ENCODE results near the gene CORO6.

CORO6 gene

DNA sequence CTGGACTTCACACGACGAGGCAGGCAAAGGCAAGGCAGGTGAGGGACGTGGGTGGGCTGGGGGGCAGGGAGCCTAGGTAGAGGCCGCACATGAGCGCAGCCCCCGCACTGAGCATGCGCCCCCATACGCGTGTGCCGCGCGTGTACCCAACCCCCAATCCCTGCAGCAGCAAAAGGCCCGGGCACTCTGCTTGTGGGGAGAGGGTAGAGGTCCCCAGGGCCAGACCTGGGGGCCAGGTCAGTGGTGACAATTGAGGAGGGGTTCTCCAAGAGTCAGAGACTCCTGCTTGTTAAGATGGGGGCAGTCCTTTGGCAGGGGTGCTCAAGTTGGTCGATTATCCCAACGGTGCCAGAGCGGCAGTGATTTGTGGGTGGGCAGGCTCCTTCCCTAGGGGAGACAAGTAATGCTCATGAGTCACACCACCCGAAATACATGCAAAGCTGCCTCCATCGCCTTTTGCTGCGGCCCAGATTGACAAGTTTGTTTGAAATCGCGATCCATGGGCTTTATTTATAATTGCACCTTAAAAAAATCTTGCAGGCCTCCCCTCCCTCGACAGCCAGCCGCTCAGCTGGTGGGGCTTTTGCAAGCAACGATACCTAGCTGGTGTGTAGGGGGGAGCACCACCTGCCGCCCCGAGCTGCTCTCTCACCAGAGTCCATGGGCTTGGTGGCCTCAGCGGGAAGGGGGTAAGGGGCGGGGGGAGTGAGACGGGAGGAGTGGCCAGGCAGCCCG is 32.1 kb downstream of the CORO6 start:
- no peak for DNase-seq (ENCODE audit: low read depth)

DNA sequence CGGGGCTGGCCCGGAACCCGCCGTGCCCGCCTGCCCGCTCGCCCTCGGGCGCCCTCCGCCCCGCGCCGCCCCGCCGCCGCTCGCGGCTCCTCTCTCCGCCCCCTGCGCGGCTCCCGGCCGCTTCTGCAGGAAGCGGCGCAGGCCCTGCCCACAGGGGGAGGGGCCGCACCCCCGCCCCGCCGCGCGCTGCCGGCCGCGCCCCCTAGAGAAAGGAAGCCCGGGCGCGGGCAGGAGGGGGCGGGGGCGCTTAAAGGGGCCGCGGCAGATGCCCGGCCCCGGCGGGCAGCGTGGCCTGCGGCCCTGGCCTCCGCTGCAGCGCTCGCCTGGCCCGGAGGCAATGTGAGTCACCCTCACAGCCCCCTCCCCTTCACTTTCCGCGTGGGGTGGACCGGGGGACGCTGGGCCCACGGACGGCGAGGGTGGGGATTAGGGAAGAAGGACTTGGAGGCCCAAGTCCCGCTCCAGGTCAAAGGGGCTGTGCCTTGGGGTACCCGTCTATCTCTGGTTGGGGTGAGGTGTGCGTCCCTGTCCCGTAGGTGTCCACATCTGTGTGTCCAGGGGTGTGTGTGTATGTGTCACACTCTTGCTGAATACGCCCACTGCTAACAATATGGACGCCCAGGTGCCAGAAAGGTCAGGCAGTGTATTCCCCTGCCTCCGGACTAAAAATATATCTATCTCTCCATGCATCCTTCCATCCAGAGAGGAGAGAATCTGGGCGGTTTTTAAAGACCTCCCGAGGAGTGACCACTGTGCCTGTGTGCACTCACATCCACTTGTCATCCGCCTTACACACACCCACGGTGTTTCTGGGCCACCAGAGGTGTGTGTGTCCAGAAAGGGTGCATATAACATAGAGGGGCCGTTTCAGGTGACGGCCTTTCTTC is 32.9 kb downstream of the CORO6 start, which contains the start of gene GIT1:
GIT1 (minus strand) TSS at position 125 of the 887 bp plus-strand sequence. CDS start 270 bp downstream, outside the sequence.
- no peak for DNase-seq (ENCODE audit: low read depth)

DNA sequence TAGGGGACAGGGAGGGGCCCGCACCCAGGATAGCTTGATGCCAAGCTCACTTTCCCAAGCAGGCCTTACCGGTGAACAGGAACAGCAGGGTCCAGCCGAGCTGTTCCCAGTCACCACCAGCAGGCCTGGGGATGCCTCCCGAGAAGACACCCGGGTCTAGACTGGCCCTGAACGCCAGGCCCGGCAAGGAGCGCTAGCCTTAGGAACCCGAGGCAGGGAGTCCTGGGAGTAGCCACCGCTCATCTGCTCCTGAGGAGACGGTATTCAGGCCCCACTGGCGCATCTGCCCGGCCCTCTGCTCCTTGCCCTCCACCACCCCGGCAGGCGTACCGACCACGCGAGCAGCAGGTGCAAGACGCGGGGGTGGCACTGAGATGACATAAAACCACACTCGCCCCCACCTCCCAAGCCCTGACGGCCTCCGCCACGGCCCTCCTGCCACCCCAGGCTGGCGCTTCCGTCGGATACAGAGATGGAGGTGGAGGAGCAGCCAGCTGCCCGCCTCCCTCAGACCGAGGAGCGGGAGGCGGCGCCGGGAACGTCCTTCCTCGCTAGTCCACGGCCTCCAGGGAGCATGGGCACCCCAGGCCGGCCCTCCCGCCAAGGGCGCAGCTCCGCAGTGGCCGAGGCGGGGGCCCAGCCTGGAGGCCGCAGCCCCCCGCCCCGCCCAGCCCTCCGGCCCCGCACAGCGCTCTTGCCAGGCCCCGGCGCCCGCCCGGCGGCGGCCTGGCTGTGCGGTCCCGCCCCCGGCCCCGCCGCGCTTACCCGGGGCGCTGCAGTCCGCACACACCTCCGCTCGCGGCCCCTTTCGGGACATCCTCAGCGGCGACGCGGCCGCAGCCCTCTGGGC is 33.9 kb downstream of the CORO6 start:
- DNase-seq (ENCODE audit: low read depth) = no peak

DNA sequence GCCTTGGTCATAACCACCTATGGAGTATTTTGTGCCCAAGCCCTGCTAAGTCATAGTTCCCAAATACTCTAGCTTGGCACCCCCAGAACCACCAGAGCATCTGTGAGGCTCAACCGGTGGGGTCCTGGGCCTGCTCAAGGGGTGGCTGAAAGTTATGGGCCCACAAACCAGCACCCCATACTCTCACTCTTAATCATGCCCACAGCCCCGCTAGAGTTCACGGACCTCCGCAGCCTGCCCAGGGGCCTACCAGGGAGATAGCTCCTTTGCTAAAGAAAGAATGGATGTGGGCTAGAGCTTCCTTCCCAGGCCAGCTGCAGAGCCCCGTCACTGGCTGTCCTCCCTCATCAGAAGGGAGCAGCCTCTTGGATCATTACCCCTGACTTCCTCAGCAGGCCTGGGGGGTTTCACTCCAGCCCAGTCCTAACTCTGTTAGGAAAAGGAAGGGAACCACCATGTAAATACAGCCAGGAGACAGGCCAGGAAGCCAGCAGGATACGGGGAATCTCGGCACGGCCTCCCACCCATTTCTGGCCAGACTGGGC is 34.6 kb downstream of the CORO6 start:
- no peak for DNase-seq (ENCODE audit: low read depth)

DNA sequence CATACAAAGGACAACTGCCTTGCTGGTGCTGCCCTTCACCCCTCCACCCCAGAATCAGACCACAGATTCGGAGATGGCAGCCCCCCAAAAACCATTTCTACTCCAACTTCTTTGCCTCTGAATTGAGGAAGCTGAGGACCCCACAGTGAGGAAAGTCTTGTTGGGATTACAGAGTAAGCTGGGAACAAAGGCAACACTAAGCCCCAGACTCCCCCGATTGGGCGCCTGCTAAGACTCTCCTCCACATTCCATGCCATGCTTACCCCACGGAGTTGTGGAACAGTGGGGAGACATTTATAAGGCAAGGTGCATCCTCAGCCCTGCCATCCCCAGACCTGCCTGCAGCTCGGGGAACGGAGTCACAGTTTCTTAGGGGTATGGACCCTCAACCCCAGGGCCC is 35.1 kb downstream of the CORO6 start:
- DNase-seq (ENCODE audit: low read depth) = no peak

DNA sequence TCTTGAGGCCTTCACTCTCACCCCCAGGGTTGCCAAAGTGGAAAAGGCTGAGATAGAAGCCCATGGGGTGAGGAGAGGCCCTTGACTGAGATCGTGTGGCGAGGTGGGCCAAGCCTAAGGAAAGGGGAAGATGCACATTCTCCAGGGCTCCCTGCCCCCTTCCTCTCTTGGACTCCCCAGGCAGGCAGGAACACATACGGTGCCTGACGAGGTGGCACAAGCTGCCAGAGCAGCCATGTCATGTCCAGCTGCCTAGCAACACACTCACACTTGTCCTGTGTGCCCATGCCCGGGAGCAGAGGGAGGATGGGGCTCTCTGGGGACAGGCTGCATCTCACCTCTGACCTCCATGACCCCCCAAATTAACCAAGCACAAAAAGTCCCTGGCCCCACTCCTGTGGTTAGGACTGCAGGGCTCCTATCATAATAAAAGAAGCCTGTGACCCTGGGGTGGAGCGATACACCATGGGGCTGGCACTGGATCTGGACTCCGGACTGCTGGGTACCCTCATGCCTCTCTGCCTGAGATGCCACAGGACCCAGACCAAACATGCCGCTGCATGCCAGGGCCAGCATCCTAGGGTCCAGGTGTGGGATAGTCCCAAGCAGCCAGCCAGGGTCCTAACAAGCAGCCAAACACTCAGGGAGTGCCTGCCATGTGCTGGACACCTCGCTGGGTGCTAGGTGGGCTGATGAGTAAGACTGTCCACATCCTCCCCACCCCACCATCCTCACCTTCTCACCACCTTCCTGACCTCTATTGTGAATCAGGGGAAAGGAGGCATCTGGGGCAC is 35.8 kb downstream of the CORO6 start:
- DNase-seq (ENCODE audit: low read depth) = no peak

DNA sequence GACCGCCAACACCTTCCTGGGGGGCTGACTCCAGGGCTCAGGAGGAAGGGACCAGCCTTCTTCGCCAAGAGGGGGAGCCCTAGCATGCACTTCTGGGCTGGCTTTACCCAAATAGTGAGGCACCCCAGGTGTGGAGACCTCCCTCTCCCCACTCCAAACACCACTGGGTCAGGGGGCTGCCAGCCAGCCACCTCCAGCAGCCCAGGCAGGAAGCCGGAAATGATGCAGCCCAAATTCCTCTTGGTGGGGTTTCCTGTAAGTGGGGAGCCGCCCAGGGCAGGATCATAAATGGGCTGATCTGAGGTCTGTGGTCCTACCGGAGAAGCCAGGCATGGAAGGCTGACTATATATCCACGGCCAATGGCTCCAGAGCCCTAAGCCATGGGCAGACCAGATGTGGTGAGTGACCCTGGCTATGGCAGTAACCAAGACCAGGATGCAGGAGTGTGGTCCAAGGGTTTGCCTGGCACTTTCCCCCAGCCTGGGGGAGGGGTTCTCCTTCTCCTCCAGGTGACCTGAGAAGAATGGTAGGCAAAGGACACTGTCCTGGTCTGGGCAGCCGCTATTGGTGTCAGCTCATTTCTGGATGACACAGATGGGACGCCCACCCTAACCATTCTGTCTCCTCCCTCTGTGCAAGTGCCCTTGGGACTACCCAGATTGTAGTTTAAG is 37.5 kb downstream of the CORO6 start:
- DNase-seq (ENCODE audit: low read depth) = no peak

DNA sequence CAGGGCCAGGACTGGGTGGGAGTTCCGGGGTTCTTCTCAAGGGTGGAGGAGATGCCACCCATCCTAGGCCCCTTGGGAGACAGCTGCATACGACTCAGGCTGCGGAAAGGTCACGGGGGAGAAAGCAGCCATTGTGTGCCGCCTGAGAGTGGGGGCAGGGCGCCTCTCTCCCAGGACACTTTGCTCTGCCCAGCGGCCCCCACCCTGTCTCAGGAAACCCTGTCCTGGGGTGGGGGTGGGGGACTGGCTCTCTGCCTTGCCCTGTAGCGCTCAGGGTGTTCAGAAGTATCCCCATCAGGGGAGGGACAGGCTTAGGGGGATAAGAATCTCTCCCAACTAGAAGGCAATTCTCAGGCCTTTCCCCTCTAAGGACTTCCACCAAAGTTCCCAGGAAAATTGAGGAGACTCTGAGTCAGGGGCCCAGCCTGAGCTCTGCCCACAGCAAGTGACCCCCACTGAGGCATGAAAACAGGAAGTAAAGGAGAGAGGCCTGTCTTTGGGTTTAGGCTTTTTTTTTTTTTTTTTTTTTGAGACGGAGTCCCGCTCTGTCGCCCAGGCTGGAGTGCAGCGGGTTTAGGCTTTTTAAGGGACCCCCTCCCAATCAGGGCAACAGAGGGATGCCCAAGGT is 38.1 kb downstream of the CORO6 start:
- DNase-seq (ENCODE audit: low read depth) = no peak

DNA sequence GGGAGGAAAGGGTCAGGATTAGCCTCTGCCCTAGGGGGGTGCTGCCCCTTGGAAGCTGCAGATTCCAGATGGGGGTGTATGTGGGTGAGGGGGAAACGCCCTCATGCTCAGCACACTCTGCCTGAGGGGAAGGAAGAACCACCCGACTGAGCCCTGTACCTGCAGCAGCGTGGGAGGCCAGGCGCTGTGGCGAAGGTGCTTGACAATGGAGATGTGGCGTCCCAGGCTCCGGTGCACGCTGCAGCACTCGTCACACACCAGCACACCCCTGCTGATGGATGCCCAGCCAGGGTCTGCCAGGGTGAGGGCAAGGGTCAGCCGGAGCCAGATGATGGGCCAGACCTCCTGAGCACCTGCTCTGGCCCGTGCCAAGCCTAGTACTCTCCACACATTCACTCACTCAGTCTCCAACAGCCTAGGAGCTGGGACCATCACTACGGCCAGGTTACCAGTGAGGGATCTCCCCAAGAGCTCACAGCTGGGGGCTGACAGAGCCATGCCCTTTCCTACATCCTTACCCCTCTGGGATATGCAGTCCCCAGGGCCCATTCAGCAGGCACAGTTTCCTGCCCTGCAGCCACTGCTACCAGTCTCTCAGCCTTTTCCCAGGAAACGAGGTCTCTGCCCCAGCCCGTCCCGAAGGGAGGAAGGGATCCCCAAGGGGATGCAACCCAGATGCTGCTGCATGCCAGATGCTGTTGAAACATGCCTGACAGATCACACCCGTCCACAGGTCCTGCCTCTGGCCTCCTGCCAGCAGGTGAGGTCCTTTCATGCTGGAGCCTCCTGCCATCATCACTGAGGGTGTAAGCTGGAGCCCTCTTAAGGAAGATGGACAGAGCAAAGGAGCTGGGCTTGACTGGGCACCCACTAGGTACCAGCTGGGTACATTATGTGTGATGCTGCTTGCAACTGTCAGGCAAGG is 39.1 kb downstream of the CORO6 start:
- no peak for DNase-seq (ENCODE audit: low read depth)

DNA sequence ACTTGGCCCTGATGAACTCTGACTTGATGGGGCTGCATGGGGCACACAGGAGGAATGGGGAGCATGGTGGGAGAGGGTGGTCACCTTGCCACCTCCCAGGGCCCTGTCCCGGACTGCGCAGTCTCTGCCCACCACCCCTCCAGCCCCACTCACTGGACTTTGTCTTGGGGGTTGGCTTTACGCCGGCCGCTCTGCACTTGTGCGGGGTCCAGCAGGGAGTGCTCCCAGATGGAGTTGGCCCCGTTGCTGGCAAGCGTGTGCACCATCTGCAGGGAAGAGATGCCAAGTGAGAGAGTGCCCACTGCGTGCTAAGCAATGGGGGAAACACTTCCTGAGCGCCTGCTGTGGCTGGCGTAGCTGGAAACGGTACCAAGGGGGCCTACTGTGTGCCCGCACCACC is 39.9 kb downstream of the CORO6 start:
- DNase-seq (ENCODE audit: low read depth) = no peak

DNA sequence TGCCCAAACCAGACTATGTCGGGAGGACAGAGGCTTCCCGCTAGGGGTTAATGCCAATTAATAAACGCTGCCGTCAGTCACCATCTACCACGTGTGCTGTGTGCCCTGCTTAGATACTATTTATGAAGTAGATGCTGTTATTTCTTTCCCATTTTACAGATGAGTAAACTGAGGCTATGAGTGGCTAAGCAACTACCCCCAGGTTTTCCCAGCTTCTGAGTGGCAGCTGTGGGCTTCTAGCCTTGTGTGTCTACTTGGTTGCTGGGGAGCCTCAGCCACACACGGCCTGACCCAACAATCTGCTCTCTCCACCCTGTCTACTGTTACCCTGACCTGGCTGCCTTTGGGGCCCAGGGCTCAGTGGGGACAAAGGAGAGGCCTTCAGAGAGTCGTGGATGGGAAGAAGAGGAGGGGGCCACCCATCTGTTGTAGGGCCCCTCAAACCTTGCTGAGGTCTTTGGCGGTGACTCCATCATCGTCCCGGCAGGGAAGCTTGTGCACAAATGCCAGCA is 40.4 kb downstream of the CORO6 start:
- DNase-seq (ENCODE audit: low read depth) = no peak

DNA sequence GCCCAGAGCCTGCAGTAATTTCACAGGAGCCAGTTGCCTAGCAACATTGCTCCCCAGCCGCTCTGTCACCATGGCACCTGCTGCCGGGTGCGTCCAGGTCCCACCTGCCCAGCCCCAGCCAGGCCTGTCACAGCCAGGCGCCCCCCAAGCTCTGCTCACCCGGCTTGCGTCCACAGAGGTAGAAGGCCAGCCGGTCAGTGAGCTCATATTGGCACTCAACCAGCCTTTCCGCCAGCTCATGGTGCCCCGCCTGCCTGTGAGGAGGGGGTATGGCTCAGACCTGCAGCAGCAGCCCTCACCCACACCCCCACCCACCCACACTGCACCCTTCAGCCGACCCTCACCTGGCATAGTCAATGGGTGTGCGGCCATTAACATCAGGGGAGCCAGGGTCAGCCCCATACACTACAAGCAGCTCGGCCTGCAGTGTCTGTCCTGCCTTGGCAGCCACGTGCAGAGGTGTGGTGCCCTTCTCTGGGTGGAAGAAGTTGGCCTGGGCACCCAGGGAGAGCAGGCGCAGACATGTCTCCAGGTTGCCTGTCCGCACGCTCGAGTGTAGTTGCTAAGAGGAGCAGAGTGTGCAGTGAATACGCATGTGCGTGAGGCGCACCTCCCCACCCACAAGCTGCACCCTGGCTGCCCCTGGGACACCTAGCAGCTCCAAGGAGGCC is 41.0 kb downstream of the CORO6 start:
- DNase-seq (ENCODE audit: low read depth) = no peak

DNA sequence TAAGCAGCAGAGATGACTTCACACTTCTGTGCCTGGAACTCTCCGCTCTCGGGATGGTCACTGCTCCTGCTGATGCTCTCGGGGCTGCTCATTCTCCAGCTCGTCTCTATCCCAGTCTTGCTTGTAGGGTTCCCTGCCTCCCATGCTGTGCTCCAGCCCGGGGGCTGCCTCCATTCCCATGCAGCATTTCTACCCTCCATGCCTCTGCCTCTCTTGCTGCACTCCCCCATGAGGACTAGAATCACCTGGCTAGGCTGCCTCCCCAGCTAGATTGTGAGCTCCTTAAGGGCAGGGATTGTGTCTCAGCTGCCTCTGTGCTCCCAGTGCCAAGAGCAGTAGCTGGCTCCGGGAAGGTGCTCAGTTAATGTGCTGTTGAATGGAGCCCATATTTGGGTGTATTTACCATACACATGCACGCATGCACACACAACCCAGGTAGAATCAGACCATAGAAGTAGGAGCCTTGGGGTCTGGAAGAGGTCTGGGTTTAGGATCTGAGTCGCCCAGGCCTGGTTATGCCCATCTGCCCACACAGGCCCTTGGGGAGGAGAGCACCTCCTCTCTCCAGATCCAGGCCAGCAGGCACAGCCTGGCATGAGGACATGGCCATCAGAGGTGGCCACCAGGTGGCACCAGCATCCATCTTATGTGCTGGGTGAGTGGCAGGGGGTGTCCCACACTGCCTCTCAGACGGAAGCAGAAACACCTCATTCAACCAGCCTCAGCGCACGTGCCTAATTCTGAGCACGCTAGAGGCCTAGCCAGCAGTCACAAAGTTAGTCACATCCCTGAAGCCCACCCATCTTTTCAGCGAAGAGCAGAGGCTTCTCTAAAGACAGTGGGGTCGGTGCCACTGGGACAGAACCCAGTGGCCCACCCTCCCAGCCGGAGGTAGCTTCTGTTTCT is 42.6 kb downstream of the CORO6 start:
- DNase-seq (ENCODE audit: low read depth) = no peak

DNA sequence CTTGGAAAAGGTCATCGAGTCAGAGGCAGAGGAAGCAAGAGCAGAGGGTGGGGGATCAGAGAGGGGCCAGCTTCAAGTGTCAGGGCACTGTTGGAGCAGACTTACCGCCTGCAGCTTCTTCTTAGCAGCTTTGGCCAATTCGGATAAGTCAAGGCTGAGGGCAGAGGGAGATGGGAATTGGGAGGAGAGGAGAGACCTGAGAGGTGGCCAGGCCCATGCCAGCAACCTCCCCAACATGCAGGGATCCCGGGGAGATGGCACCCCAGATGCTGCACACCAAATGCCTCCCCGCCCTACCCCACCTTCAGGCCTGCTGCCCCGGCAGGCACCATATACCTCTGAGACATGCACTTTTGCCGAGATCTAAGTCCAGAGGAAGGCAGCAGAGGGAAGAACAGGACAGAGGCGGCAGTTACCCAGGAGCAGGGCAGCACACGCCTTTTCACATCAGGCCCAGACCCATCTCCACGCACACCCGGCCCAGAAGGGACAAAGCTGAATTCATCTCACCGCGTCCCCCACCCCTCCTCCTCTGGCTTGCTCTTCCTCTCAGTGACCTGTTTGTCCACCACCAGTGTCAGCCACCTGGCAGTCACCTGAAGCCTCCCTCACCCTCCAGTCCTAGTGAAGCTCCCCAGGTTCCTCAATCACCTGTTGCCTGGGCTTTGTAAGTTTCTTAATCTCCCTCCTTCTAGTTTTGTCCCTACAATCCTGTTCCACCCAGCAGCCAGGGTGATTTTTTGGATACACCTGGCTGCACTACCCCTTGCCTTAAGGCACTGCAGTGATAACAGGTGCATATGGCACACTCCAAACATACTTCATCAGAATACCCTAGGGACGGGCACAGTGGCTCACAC is 43.9 kb downstream of the CORO6 start:
- DNase-seq (ENCODE audit: low read depth) = no peak

DNA sequence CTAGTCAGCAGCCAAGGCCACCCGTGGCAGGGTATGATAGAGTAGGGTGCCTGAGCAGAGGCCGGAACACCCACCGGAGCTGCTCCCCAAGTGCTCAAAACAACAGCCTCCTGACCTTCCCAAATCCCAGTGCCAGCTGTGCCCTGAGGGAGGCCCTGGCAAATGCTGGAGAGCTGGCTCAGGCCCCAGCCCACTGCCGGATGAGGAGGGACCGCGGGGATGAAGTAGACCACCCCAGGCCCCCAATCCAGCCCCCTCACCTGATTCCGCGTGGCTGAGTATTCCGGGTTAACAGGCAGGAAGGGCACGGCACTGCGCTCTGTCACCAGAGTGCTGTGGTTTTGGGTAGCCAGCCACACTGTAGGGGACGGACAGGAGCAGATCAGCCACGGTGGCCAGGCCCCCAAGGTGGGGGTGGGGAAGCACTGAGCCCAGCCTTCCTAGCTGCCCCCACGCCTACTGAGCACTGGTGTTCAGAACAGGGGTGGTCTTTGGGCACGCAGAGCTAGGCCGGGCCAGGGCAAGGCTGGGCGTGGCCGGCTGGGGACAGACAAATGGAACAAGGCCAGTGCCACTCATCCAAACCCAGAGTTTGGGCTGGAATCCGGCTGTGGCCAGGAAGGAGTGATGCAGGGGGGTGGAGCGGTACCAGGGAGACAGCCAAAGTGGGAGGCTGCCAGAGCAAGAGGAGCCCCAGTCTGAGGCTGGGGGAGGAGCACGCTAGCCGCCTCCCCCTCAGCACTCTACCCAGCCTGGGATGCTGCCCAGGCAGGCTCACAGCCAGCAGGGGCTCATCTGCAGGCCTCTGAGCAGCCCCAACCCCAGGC is 45.1 kb downstream of the CORO6 start:
- DNase-seq (ENCODE audit: low read depth) = no peak

All from HS-5 (cell line).